GM19328 (cell line): Measurements from ENCODE around the gene B4GALT5.
A peak's percentile ranks its signal among the peaks of the same experiment; 100 is the strongest.
"Not testable (repeated sequence)": the region's sequence is repeated elsewhere in the genome, so short reads cannot be mapped to it uniquely, and the experiment has no call there.

Source experiments
- ATAC-seq: cut with Tn5 transposase; IDR thresholded peaks from one replicate; pipeline ENCODE4 v1.9.1; 2021; ENCODE audit warnings: mild to moderate bottlenecking, moderate library complexity; ENCODE audit not compliant: unreplicated experiment

B4GALT5 gene

DNA sequence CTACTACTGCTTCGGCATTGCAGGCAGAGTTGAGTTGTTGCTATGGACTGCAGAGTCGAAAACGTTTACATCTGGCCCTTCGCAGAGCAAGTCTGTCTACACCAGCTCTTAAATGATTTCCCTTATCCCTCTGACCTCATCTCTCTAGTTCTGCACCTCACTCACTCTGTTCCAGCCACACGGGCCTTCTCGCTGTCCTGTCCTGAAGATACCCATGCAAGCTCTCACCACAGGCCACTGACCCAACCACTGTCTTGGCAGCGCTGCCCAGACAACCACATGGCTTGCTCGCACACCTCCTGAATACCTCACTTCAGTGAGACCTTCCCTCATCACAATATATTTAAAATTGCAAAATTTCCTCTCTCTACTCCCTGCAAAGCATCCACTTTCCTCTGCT is 31.4 kb downstream of the B4GALT5 start:
- ATAC-seq = no peak

DNA sequence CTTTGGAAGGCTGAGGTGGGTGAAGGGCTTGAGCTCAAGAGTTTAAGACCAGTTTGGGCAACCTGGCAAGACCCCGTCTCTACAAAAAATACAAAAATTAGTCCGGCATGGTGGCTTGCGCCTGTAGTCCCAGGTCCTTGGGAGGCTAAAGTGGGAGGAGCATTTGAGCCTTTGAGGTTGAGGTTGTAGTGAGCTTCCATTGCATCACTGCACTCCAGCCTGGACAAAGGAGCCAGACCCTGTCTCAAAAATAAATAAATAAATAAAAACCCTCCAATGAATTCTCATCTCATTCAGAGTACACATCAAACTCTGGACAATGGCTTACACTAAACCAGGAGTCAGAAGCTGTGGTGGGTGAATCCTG is 31.8 kb downstream of the B4GALT5 start:
- ATAC-seq = no peak

DNA sequence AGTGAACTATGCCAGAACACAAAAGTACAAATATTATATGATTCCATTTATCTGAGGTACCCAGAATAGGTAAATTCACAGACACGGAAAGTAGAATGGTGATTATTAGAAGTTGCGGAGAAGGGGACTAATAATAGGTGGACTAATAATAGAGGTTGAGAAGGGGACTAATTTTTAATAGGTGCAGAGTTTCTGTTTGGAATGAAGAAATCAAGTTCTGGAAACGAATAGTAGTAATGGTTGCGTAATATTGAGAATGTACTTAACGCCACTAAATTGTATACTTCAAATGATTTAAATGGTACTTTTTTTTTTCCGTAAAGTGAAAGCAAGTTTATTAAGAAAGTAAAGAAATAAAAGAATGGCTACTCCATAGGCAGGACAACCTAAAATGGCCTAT is 33.2 kb downstream of the B4GALT5 start:
- ATAC-seq = no peak

DNA sequence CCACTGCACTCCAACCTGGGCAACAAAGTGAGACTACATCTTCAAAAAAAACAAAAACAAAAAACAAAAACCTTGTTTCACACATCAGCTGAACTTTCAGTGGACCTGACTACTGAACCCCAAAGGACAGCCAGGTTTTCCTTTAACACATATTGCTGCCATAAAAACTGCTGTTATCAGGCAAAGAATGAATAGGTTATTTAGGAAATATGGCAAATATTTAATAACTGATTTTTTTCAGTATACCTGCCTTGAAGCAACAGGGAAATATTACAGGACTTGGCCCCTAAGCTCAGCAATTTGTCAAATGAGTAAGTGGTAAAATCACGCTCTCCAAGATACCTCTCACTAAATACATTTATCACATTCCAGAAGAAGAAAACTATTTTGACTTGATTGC is 34.0 kb downstream of the B4GALT5 start:
- no peak for ATAC-seq

DNA sequence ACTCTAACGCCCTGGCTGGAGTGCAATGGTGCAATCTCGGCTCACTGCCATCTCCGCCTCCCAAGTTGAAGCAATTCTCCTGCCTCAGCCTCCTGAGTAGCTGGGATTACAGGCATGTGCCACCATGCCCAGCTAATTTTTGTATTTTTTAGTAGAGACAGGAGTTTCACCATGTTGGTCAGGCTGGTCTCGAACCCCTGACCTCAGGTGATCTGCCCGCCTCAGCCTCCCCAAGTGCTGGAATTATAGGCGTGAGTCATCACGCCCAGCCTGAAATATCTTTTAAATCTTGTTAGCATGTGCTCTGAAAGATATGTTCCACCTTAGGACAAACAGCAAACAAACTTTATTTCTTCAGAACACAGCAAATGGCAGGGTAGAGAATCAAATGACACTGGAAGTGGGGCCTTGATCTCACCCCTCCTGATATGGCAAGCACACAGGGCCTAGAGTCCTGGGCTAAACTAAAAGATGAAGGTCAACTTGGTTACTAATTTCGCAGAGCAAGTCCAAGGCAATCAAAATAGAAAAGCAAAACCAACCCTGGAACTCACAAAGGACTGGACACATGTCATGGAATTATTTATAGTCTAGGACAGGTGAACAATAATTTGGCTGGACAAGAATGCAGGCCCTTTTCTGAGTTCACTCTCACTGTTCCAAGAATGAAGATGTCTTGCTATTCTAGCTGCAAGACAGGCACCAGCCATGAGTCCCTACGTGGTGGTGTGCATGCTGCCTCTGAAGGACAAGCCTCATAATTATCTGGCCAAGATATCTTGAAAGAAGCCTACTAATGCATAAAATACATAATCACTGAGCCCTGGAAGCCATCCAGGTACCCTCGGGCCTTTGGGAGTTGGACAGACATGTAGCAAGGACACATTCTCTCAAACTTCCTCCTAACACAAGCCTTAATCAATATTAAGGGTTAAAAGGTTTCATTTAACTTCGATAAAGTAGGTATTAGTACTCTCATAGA is 35.6 kb downstream of the B4GALT5 start:
- no peak for ATAC-seq

DNA sequence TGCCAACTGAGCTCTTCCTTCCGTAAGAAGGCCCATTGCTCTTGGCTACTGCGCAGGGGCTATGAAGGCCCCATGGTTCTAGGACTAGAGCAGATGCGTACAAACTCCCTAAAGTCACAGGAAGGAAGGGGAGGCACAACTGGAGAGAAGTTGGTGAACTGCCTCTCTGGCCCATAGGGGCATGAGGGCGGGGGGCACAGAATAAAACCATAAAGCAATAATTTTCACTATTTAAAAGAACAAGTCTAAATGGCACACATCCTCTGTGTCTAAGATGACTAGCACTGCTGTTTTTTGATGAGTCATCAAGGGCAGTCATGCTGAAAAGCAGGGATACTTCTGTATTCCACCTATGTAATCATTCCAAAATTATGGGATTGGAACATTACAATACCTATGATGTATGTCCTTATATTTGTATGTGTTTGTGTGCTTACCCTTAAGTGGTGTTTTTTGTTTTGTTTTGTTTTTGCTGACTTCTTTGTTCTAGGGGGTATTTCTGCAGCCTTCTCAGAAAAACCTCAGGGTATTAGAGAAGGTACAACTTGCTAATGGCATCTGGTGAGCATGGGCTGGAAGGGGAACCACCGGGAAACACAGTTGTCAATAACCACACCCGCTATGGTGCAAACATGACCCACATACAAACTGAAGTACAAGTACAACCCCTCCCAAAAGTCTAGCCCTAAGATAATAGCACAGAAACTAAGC is 36.9 kb downstream of the B4GALT5 start:
- ATAC-seq = no peak

DNA sequence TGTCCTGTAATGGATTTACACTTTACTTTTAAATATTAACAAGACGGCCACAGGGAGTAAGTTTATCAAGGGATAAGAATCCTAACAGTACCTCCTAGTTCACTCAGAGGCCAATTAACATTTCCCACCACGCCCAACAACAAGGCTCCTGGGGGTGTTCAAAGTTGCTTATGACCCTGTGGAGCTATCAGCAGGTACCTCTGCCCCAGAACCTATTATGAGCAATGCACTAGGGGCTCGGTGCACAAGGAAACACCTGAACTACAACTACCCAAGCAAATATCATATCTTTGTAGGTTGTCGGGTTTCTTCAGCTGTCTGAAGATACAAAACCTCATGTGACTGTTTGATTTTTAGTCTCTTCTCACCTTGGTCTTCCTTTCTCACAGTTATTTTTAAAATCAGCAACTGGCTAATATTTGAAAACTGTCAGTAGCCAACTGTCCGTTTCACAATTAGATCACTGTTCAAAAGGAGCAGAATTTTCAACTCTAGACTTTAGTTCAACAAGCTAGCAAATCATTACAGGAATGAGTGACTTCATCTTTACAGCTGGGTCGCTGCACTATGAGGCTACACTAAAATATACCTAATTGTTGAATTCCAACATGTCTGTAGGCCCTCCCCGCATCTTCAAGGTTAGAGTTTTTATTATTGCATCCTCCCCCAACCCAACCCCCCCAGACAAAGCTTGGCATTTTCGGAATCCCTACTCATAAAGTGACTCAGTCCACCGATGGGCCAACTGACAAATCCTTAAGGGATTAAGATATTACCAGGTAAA is 38.1 kb downstream of the B4GALT5 start:
- no peak for ATAC-seq

DNA sequence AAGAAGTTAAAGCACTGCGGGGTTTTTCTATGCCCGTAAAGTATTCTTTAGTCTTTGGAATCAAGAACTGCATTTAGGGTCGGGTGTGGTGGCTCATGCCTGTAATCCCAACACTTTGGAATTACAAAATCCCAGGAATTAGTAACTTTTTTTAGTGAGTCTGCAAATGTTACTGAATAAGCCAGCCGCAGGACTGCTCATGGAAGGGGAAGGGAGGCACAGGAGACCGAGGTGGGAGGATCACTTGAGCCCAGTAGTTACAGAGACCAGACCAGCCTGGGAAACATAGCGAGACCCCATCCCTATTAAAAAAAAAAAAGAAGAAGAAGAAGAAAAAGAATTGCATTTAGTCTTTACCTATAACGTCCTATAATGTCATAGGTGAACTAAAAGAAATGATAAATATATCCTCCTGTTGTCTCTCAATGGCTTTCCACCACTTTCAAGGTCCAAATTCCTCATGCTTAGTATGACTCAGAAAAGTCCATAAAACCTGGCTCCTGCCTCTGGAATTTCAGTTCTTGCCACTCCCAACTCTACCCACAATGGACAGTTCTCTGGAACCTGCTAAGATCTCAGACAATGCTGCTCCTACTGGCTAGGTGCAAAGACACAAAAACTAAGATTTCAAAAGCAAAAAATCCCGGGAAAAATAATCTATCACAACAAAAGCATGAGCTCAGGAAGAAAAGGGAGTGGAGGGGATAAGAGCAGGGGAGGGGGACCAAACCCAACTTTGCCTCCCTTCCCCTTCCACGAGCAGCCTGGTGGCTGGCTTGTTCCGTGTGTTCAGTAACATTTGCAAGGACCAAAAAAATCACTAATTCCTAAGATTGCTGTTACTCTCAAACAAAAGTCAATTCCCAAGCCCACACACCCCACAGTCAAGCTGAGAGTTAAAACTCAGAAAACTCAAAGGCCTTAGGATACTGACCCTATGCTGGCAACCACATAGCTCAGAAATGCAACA is 39.0 kb downstream of the B4GALT5 start:
- no peak for ATAC-seq

DNA sequence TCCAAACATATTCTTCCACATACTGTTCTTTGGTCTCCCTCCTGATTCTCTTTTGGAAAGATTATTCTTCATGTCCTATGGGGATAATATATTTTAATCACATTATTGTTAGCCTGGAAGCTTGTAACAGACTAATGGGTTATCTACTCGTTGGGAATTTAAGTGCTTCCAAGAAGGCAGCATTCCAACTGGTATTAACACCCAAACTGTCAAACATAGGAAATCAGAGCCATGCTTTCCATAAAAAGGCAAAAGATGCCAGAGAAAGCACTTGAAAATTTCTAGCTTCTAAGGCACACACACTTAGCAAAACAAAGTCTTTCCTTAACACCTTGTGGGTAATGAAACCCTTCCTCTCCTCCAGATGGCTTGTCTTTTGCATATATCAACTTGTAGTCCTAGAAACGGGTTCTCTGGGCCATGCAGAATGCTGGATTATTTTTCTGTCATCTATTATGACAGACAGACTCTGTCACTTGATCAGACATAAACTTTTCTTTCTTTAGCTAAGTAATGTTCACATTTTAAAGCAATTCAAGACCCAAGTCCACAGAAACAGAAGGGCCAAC is 41.5 kb downstream of the B4GALT5 start:
- ATAC-seq = no peak

DNA sequence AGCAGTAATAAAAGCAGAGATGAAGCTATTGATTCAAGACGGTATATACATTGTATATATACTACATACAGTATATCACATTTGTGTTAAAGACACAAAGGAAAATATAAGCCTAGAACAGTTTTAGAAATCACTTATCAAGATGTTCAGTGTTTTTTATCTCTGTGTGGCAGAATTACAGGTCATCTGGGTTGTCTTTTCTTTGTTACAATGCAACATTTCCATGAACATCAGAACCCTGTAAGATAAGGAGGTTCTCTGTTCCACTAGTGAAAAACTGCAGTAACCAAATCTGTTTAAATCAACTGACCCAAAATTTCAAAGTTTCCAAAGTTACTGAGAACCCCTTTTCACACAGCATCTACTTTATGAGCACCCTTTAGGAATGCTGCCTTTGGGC is 42.2 kb downstream of the B4GALT5 start:
- ATAC-seq = no peak

DNA sequence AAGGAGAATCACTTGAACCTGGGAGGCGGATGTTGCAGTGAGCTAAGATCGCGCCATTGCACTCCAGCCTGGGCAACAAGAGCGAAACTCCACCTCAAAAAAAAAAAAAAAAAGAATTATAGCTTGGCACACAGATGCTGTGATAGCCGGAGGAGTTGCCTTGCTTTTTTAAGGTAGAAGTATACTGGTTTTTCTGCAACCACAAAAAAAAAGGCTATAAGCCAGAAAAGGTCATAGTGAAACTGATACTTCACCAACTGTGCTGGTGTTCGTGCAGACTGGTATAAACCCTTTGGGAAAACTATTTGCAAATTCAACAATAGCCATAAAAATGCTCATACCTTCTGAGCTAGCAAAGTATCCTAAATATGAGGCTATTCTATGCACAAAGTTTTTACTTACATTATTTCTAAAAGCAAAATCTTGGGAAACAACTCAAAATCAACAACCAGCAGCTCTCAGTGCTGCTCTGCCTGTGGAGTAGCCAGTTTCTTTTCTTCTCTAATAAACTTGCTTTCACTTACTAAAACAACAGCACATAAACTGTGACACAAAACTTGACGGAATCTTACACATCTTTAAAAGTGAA is 44.0 kb downstream of the B4GALT5 start:
- peak; percentile 55 for ATAC-seq

DNA sequence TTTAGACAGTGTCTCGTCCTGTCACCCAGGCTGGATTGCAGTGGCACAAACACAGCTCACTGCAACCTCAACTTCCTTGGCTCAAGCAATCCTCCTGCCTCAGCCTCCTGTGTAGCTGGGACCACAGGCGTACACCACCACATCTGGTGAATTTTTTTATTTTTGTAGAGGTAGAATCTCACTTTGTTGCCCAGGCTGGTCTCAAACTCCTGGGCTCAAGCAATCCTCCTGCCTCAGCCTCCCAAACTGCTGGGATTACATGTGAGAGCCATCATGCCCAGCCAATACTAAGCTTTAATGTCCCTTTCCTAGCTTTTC is 44.8 kb downstream of the B4GALT5 start:
- not testable (repeated sequence) for ATAC-seq

DNA sequence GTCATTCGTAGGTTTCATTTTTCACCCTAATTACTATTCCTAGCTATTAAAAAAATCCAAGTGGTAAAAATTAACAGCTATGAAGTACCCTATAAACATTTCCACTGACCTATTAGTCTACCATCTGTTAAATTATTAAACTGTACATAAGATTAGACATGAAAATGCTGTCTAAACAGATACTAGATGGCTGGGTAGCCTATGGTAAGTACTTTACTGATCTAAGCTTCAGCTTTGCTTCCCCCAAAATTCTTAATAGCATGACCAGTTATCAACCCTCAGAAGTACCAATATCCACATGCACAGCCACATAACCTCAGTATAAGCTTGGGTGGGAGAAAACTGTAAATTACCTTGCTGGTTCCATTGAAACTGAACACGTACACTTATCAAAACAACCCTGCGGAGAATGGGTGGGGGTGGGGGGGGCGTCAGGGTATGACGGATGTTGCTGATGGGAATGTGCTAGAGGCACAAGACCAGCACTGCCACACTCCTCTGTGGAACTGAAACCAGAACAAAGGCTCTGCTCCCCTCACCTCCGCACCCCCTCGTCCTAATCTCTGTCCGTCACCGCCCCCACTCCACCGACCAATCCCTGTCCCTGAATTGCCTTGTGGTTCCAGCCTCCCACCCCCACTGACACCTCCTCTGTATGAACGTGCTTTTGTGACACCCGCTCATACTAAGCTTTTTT is 45.3 kb downstream of the B4GALT5 start:
- peak; percentile 61 for ATAC-seq

DNA sequence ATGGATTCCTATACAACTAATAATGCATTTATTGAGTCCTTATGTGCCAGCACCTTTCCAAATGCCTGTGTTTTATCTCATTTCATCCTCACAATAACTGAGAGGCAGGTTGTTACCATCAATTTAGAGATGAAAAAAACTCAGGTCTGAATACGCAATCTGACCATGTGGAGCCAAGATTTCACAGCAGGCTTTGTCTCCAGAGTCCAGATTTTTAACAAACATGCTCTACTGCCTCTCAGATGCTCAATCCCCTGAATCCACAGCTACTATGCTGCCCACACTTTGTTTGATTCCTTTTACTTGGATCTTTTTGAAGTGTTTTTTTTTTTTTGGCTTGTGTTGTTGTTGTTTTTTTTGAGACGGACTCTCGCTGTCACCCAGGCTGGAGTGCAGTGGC is 46.8 kb downstream of the B4GALT5 start:
- ATAC-seq = no peak

DNA sequence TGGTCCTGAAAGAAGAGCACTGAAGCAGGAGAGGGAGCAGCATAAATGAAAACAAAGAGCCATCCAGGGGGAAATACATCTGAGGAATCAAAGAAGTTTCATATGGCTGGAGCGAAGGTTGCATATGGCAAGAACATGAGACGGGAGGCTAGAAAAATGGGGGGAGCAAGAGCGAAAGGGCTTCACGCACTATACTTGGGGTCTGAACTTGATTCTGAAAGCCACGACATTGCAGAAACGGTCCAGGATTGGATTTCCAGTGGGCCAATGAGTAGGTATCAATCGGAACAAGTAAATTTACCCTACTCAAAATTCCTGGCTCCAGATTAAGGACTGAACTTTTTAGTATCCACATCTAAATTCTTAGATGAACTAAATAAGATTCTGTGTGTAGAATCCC is 47.9 kb downstream of the B4GALT5 start:
- ATAC-seq = no peak

DNA sequence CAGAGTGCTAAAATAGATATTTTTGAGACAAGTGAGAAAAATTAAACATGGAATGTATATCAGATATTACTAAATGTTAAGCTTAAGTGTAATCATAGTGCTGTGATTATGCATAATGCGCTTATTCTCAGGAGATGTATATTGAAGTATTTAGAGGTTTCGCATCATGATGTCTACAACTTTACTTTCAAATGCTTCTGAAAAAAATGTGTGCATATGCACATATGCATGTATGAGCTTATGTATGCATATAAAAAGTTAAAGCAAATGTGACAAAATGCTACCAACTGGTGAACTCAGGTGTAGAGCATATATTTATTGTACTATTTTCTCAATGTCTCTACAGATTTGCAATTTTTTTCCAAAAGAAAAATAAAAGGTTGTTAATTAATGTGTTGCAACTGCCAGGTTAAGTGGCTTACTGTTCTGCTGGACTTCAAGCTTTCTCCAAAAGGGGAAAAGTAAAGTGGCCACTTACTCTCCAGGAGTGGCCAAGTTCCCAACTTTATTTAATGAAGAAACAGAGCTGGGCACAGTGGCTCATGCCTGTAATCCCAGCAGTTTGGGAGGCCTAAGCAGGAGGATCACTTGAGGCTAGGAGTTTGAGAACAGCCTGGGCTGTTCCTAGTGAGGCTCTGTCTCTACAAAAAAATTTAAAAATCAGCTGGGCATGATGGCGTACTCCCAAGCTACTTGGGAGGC is 48.9 kb downstream of the B4GALT5 start:
- ATAC-seq = no peak

DNA sequence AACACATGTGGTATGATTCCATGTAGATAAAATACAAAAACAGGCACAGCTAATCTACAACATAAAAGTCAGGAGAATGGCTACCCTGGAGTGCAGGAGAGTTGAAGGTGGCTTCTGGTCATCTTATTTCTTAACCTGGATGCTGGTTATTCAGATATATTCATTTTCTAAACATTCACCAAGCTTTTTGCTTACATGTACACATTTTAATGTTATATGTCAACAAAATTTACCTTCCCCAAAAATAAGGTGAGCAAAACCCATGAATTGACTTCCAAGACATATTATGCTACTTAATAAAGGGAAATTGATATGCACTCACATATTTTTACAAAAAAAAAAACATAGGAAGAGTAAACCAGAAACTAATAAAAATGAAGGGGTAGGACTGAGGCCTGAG is 50.6 kb downstream of the B4GALT5 start:
- ATAC-seq = no peak

DNA sequence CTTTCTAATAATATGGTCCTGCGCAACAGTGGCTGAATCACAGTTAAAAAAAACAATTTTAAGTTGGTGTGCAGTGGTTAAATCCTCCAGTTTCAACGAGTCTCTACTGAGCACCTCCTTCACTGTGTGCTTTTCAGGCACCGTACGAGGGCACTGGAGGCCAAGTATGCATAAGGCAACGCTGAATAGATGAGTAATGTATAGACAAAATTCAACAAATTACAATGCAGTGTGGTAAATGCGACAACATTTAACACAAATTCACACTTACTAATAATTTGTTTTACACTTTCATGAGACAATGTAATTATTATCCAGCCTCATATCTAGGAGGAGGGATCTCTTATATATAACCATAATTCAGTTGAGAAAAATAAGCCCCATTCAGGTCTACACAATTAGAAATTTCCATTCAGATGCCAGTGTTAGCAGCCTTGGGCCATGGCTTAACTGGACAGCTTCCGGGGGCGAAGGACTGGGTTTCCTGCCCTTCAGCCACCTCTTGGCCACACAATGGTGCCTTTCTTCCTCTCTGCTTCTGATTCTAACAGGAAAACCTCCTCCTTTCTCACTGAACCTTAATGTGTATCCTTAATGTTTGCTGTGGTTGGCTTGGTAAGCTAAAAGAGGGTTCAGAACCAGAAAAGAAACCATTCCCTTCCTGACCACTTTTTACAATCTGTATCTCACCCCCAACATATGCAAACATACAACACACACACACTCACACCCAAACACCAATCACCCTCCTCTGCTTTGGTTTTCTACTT is 51.9 kb downstream of the B4GALT5 start:
- ATAC-seq = no peak
